IPS DF 4.7 (cell line): ENCODE data around the gene FSCN2.
"Not testable (repeated sequence)": the region's sequence is repeated elsewhere in the genome, so short reads cannot be mapped to it uniquely, and the experiment has no call there.

Source experiments
- DNase-seq: peaks from one replicate; pipeline ENCODE4 v3.0.0-alpha.2; 2013; ENCODE audit warnings: low spot score; ENCODE audit errors: extremely low read depth

FSCN2 gene

DNA sequence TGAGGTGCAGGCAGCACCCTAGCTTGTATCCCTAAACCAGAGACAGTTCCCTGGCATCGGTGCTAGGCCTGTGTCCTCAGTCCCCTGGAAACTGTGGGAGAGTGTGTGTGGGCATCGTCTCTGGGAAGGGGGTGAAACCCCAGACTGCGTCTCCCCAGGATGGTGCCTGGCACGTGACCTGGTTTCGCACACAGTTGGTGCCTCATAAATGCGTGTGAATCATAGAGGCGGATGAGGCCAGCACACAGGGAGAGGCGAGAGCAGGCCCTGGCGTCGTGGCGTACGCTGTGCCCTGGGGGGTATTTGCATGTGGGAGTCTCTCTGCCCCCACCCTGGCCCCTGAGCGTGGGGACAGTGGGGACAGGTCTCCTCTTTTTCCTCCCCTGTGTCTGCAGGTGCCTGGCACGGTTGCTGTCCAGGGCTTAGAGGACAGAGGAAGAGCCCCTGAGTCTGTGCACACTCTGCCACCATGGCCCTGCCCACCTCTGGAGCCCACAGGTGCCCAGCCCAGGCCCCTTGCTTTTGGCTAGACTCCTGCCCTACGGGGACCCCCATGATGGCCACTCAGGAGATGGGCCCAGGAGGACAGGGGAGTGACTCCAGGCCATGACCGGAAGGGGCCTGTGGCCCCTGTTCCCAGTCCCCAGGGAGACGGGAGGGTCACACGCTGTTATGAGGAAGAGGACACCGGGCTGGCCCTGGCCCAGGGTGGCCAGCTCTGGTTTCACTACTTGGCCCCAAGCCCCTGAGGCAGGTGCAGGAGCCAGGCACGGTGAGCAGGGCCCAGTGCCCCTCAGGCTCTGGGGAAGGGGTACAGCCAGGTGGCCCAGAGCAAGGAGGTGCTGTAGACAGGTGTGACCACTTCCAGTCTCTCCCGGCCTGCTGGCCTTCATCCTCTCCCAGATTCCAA lies 1.3 kb upstream of the FSCN2 start:
- DNase-seq: no peak

DNA sequence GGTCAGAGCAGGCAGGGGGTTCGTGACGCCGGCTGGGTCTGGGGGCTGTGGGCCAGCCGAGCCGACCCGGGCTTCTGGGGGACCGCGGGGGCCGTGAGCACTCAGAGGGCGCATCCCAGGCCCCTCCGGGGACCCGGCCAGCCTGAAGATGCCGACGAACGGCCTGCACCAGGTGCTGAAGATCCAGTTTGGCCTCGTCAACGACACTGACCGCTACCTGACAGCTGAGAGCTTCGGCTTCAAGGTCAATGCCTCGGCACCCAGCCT lies 140 bp downstream of the FSCN2 start:
- DNase-seq: no peak

DNA sequence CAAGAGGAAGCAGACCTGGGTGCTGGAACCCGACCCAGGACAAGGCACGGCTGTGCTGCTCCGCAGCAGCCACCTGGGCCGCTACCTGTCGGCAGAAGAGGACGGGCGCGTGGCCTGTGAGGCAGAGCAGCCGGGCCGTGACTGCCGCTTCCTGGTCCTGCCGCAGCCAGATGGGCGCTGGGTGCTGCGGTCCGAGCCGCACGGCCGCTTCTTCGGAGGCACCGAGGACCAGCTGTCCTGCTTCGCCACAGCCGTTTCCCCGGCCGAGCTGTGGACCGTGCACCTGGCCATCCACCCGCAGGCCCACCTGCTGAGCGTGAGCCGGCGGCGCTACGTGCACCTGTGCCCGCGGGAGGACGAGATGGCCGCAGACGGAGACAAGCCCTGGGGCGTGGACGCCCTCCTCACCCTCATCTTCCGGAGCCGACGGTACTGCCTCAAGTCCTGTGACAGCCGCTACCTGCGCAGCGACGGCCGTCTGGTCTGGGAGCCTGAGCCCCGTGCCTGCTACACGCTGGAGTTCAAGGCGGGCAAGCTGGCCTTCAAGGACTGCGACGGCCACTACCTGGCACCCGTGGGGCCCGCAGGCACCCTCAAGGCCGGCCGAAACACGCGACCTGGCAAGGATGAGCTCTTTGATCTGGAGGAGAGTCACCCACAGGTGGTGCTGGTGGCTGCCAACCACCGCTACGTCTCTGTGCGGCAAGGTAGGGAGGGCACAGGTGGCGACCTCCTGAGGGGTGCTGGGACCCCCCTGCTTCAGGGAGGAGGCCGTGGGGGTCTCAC lies 667 bp downstream of the FSCN2 start:
- DNase-seq: no peak

DNA sequence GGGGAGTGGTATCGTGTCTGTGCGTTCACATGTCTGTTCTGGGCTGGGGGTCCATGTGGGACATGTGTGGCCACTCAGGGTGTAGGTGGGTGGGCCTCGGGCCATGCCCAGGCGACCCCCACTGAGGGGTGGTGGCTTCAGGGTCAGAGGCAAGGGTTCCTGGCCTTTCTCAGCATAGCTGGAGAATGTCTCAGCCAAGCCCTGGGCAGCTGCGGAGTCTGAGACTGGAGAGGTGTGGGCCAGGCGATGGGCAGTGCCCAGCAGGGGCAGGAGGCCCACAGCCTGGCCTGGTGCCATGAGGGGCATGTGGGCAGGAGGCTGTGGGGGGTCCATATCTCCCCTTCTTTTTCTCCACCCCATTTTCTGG lies 1.2 kb downstream of the FSCN2 start:
- DNase-seq: no peak

DNA sequence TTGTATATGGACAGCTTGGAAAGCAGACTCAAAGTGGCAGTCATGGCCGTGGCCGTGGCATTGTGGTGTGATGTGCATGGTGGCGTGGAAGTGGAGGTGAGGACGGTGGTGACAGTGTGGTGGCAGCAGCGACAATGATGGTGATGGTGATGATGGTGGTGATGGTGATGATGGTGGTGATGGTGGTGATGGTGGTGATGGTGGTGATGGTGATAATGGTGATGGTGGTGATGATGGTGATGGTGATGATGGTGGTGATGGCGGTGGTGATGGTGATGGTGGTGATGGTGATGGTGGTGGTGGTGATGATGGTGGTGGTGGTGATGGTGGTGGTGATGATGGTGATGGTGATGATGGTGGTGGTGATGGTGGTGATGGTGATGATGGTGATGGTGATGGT lies 2.8 kb downstream of the FSCN2 start:
- DNase-seq: not testable (repeated sequence)

DNA sequence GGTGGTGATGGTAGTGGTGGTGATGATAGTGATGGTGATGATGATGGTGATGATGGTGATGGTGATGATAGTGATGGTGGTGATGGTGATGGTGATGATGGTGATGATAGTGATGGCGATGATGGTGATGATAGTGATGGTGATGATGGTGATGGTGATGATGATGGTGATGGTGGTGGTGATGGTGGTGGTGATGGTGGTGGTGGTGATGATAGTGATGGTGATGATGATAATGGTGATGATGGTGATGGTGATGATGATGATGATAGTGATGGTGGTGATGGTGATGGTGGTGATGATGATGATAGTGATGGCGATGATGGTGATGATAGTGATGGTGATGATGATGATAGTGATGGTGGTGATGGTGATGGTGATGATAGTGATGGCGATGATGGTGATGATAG lies 3.8 kb downstream of the FSCN2 start:
- DNase-seq: not testable (repeated sequence)

DNA sequence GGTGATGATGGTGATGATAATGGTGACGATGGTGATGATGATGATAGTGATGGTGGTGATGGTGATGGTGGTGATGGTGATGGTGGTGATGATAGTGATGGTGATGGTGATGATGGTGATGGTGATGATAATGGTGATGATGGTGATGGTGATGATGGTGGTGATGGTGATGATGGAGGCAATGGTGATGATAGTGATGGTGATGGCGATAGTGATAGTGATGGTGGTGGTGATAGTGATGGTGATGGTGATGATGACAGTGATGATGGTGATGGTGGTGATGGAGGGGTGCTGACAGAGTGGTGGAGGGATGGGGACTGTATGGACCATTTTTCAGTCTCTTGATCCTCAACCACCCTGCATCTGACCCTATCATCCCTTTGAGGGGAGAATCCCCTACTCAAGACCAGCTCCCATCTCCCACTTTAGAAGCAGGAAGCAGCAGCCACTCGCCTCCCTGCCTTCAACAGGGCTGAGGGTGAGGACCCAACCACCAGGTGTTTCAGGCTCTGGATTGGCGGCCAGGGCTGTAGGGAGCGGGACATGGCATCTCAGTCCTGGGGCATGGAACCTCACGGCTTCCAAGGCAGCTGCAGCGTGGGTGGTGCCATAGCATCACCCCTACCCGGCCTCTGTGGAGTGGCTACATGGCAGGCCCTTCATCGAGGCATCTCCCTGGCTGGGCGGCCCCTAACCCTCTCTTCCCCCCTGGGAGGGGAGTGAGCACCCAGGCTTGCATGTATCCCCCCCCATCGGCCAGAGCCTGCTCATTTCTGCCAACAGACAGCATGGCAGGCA lies 4.5 kb downstream of the FSCN2 start:
- DNase-seq: no peak

DNA sequence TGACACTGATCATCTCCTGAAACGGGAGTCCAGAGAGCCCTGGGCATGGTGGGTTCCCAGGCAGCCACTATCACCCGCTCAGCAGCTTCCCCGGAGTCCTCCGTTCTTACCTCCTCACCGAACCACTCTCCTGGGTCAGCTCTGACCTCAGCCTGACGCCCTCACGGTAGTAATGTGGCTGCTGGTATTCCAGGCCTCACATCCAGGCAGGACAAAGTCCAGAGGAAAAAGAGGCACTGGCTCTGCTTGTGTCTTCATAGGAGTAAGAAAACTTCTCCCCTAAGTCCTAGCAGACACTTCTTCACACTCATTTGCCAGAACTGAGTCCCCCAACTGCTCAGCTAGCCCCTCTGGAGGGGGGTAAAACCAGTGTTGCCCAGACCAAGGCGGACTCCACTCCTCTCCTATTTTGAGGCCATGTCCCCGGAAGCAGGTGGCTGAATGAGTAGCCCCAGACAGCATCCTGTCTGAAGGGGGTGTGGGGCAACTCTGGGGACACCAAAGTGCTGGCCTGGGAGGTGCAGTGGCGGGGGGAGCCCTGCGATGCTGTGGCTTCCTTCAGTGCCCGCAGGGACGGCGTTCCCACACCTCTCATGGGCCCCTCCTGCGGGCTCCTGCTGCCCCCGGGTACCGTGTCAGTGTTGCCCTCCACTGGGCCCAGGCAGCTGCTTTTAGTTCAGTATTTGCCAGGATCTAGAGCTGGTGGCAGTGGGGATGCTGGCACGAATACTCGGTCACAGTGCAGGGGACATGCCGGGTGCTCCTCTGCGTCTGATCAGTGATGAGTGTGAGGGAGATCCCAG lies 5.4 kb downstream of the FSCN2 start:
- DNase-seq: no peak

DNA sequence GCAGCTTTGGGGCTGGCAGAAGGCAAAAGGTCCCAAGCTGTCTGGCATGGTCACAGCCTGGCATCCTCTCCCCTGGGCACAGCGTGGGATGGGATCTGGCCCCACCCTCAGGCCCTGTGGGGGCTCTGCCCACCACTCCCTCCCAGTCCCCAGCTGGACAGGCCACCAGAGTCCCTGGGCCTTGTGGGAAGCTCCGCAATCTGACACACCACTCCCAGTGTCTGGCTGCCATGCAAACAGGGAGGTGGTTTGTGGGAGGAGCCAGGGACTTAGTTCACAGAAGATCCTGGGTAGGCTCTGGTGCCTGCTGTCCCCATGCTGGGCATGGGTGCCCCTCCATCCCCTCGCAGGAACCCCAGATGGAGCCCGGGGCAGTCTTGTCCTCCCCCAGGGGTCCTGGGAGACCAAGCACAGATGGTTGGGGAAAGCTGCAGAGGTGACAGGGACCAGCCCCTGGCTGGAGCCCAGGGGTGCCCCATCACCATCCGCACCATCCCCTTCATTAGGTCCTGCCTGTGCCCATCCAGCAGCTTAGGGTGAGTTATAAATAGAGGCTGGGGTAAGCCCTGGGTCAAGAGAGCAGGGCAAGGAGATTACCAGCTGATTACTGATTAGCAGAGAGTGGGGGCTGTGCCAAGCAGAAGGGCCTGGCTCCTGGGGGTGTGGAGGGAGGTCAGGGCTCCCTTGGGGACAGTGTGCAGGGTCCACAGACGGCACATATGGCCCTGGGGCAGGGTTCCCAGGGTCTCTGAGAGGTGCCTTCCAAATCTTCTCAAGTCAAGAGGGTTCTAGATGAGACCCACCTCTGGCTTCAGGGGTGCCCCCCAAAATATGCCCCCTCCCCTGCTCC lies 6.2 kb downstream of the FSCN2 start:
- no peak for DNase-seq

DNA sequence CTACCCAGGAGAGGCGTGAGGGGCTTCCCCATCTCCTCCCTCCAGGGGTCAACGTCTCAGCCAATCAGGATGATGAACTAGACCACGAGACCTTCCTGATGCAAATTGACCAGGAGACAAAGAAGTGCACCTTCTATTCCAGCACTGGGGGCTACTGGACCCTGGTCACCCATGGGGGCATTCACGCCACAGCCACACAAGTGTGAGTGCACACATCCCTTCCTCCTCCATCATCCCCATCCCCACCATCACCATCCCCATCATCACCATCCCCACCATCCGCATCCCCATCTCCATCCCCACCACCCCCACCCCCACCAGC lies 6.8 kb downstream of the FSCN2 start:
- DNase-seq: no peak

DNA sequence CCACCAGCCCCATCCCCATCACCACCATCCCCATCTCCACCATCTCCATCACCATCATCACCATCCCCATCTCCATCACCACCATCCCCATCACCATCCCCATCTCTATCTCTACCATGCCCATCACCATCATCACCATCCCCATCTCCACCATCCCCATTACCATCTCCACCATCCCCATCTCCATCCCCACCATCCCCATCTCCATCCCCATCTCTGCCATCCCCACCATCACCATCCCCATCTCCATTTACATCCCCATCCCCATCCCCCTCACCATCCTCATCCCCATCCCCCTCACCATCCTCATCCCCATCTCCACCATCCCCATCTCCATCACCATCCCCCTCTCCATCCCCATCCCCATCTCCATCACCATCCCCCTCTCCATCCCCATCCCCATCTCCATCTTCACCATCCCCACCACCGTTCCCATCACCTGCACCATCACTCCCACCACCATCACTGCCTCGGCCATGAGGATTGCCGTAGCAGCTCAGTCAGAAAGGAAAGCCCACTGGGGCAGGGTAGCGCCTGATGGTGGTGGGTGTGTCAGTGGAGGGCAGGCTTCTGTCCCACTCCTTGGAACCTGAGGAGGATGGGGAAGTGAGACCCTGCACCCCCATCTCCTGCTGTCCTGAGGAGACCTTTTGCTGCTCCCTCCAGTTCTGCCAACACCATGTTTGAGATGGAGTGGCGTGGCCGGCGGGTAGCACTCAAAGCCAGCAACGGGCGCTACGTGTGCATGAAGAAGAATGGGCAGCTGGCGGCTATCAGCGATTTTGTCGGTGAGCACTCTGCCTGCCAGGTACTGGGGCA lies 7.5 kb downstream of the FSCN2 start:
- DNase-seq: no peak

DNA sequence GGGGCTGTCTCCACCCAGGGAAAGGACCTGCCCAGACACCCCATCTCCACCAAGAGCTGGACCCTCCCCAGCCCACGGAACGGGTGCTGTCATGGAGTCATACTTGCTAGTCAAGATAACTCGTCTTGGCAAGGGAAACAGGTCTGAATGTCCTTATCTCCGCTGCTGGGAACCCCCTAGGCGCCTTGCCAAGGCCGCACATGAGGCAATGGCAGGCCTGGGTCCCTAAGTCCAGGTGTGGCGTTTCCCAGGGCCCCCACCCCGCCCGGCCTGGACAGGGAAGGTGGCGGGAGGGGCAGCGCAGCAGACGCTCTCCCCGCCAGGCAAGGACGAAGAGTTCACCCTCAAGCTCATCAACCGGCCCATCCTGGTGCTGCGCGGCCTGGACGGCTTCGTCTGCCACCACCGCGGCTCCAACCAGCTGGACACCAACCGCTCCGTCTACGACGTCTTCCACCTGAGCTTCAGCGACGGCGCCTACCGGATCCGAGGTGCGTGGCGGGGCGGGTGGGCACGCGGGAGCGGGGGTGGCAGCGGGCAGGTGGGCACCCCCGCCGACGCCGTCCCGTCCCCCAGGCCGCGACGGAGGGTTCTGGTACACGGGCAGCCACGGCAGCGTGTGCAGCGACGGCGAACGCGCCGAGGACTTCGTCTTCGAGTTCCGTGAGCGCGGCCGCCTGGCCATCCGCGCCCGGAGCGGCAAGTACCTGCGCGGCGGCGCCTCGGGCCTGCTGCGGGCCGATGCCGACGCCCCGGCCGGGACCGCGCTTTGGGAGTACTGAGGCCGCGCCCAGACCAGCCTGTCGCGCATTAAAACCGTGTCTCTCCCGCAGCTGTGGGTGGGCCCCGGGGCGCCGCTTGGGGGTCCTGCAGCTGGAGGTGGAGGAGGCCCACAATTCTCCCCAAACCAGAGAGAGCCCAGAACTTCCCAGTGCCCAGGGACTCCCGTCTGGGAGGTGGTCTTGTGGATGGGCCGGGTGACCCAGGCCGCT lies 8.4 kb downstream of the FSCN2 start:
- DNase-seq: no peak

DNA sequence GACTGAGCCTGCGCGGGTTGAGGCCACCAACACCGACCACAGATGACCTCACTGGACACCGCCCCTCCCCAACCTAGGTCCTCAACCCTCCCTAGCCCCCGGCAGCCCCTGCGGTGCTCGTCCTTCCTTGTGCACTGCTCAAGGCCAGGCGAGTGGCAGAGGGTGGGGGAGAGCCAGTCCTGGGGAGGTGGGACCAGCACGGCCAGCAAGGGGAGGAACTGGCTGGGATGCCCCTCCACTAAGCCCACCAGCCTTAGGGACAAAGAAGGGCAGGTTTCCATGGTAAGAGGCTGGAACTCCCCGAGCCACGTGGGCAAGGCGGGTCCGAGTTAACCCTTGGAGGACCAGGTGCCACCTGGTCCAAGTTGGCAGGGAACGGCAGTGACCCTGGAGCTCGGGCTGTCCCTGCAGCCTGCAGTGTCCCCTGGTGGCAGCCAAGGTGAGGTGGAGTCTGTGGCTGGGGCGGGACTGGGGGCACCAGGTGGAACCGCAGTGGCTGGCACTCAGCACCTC lies 9.2 kb downstream of the FSCN2 start:
- DNase-seq: no peak

DNA sequence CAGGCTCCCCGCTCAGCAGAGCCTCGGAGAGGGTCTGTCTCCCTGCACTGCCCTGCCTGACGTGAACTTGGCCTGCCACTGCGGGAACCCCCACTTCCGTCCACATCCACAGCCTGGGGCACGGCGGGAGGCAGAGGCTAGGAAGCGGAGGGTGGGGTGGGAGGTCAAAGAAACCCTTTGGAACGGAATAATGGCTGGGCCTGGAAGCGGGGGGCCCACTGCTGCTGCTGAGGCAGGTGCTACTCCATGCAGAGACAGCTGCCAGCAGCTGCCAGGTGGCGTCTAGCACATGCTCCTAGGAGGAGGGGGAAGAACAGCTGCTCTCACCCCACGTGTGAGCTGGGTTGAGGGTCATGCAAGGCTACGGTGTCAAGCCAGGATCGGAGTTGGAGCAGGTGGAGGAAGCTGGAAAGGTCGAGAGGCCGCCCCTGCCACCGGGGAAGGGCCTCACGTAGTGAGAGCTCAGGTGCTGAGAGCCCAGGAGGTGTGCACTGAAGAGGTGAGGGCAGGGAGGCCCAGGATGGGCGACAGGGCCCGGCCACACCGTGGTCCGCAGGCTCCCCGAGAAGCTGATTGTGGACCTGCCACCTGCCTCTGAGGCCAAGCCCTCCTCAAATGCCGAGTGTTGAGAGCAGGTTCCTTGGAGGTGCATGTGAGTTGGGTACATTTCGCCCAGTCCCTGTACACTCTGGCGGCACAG lies 9.8 kb downstream of the FSCN2 start:
- no peak for DNase-seq

DNA sequence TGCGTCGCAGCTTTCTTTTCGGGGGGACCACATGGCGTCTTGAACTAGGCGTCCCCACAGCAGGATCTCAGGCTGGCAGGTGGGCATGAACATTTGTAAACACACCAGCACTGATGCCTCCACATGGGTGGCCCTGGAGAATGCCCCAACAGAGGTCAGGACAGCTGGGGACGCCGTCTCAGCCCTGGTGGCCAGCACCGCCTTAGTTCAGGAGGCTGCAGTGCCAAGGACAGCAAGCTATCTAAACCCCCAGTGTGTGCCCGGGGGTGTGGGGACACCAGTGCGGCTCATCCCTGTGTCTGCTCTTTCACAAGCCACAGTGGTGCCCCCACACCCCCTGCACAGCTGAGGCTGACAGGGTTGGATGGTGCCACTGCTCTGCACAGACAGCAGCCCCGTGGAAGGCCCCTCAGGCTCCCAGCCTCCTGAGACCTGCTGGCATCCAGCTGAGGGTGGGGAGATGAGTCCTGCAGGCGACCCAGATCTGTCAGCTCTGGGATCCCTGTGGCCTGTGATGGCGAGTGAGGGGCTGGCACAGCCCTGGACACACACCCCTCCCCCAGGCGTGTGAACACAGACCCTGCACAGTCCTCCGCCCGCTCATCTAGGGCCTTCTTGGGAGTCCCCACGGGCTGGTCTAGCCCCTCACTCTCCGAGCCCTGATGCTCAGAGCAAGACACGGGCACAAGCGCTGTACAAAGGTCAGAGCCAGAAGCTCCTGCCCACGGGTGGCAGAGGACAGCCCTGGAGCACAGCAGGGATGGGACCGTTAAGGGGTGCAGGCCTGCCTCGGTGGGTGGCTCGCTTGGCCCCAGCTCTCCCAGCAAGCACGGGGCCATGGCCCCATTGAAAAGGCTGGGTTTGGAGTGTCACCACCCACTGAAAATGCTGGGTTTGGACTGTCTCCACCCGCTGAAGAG lies 10.7 kb downstream of the FSCN2 start:
- DNase-seq: no peak

DNA sequence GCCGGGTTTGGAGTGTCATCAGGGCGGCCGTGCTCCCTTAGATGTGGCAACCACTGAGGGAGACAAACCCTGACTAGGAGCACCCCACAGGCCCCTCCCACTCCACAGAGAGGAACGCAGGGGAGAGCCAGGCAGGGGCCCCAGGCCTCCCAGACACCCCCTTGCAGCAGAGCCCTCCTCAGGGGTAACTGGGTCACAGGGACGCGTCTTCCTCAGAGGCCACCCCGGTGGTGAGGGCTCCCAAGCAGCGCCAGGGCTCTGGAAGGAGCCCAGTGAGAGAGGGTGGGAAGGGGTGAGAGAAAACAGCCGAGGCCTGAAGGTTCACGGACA lies 11.4 kb downstream of the FSCN2 start:
- no peak for DNase-seq
